ENCODE measurements around the gene TBC1D14. TPM values are rescaled to one million over a fixed set of nuclear protein-coding genes. Genes with fewer than 3 reads are reported as not detected.
A peak's percentile ranks its signal among the peaks of the same experiment; 100 is the strongest.

Gene TBC1D14
- total and polyA plus RNA-seq, 2 of the 4 experiments (the other 2 are of a cell fraction): 31.7 to 40.7 TPM

- Histone ChIP-seq H3K27ac (ENCODE audit: insufficient read depth, low read length) (peak overlapping the region; percentile 95), H3K36me3 (ENCODE audit: control insufficient read depth, insufficient read depth, low read length) (no peaks in the 10 kb centered on the region; the same call in 1 of the 2 replicates), H3K4ac (ENCODE audit: low read depth, low read length) (peak overlapping the region; percentile 98), H2BK120ac (ENCODE audit: low read depth, low read length) (peak overlapping the region; percentile 95), H3K9me1 (ENCODE audit: insufficient read depth, low read length) (peaks cover 33% of the 10 kb centered on the region), H3K27me3 (ENCODE audit: control insufficient read depth, insufficient read depth, low read length) (no peaks in the 10 kb centered on the region), H3K14ac (replicated peaks; ENCODE audit: low read depth, low read length) (peak overlapping the region; percentile 82), H2AK9ac (replicated peaks; ENCODE audit: low read depth, low read length, poor library complexity) (peak overlapping the region; percentile 37), H4K5ac (ENCODE audit: low read depth, low read length) (peak overlapping the region; percentile 97), H3K4me1 (ENCODE audit: control insufficient read depth, insufficient read depth, low read length) (peaks cover 28% of the 10 kb centered on the region), H4K91ac (ENCODE audit: insufficient read depth, low read depth, low read length) (peak overlapping the region; percentile 98), H3K9ac (ENCODE audit: low read depth, low read length) (peak overlapping the region; percentile 50), H2BK20ac (ENCODE audit: low read depth, low read length) (peak overlapping the region; percentile 96), H3K9me3 (ENCODE audit: control insufficient read depth, insufficient read depth, low read length) (no peaks in the 10 kb centered on the region), H2AFZ (replicated peaks; ENCODE audit: low read length, poor library complexity) (peak overlapping the region; percentile 55), H3K56ac (ENCODE audit: extremely low read depth, insufficient read depth, low read length) (peak overlapping the region; percentile 88; the same call in 1 of the 2 replicates), H3K18ac (ENCODE audit: low read depth, low read length) (peak overlapping the region; percentile 99), H3K4me3 (ENCODE audit: insufficient read depth, low read depth, low read length) (no peak overlapping the region), H2AK5ac (ENCODE audit: low read depth, low read length) (peak overlapping the region; percentile 88), H3K4me2 (ENCODE audit: low read depth, low read length) (peak overlapping the region; percentile 87), H4K20me1 (ENCODE audit: insufficient read depth, low read length) (peaks cover 3% of the 10 kb centered on the region; the same call in 1 of the 2 replicates), H2BK15ac (ENCODE audit: low read depth, low read length) (peak overlapping the region; percentile 100; the same call in 2 of the 3 replicates), H2BK5ac (ENCODE audit: low read depth, low read length, poor library complexity, severe bottlenecking) (peak overlapping the region; percentile 96), H3K79me1 (ENCODE audit: low read depth in 1 of 2, low read length in 2 of 2) (peaks cover 22 to 57% of the 10 kb centered on the region in 2 experiments; a peak in 3 of 4 replicates), H3K23ac (ENCODE audit: low read depth, low read length) (peak overlapping the region; percentile 92), H4K8ac (ENCODE audit: low read depth in 2 of 2, low read length in 2 of 2) (peak overlapping the region; percentile 82 to 94)
- CTCF ChIA-PET: no interaction called here
- TF ChIP-seq SMC3 (IDR thresholded peaks at IDR 0.05; ENCODE audit: low read depth, low read length) (no peak), NFE2L2 (IDR thresholded peaks at IDR 0.05; ENCODE audit: low read depth, low read length) (no peak), CHD1 (IDR thresholded peaks at IDR 0.05; ENCODE audit: low read depth, low read length) (no peak), CTCF (conservative IDR thresholded peaks at IDR 0.05; ENCODE audit: low read depth, low read length) (no peak), MAFK (IDR thresholded peaks at IDR 0.05; ENCODE audit: low read depth, low read length) (no peak), BHLHE40 (IDR thresholded peaks at IDR 0.05; ENCODE audit: low read depth, low read length) (no peak), MAZ (IDR thresholded peaks at IDR 0.05; ENCODE audit: borderline replicate concordance, low read depth, low read length) (no peak), MXI1 (IDR thresholded peaks at IDR 0.05; ENCODE audit: borderline replicate concordance, low read depth, low read length) (no peak), POLR2A (IDR thresholded peaks at IDR 0.05; ENCODE audit: low read depth, low read length) (no peak), RCOR1 (IDR thresholded peaks at IDR 0.05; ENCODE audit: insufficient replicate concordance, low read length) (no peak), ELK1 (IDR thresholded peaks at IDR 0.05; ENCODE audit: borderline replicate concordance, low read depth, low read length) (no peak), RAD21 (IDR thresholded peaks at IDR 0.05; ENCODE audit: low read length) (no peak), USF2 (IDR thresholded peaks at IDR 0.05; ENCODE audit: low read depth, low read length) (no peak), RFX5 (IDR thresholded peaks at IDR 0.05; ENCODE audit: low read depth, low read length) (no peak), FOS (IDR thresholded peaks at IDR 0.05; ENCODE audit: low read depth, low read length) (no peak), CEBPB (IDR thresholded peaks at IDR 0.05; ENCODE audit: low read depth, low read length) (no peak)
- no TSS peak for BruUV-seq (replicated peaks)
- ATAC-seq (ENCODE audit: low read depth): peak; percentile 39
- intact Hi-C loops (cut with micrococcal nuclease) (loop anchor here (1.0 kb wide), 2 partner anchors 46 to 48 kb away; no protein-coding TSS in a partner anchor), in situ Hi-C loops (cut with MboI; ENCODE audit: low sequenced_read_pairs) (no loop called here), dilution Hi-C loops (cut with HindIII; ENCODE audit: low sequenced_read_pairs, unreplicated experiment) (no loop called here)
- POLR2A ChIA-PET (ENCODE audit: unreplicated experiment): no interaction called here
- no CpG with 5 or more reads among the region's 4 CpGs for WGBS, 2 experiments (ENCODE audit: extremely low coverage in 2 of 2, insufficient read length in 1 of 2)
- DNase-seq: no peak
Measured at GRCh38 chr4:6941796-6942195, 32.2 kb downstream of the TBC1D14 start.
